Smooth muscle cell of the brain vasculature (primary cell): ENCODE results near the gene GABRR3.

ENCODE experiments used
- DNase-seq: peaks from one replicate; pipeline ENCODE4 v3.0.0-alpha.2; 2012; ENCODE audit warnings: low read depth, low spot score

GABRR3 gene

DNA sequence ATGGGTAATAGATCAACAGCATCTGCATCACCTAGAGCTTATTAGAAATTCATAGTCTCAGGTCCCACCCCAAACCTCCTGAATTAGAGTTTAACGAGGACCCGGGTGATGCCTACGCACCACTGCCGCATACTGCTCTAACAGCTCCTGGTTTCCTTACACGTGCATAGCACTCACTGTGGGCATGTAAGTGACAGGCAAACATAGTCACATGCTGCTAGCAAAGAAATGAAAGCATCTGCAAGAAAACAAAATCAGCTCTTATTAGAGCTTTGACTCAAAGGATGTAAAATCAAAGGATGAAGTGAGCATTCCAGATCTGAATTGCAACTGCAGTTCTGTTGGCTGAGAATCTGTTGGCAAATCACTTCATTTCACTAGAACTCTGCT, 43.8 kb downstream of the GABRR3 start:
- DNase-seq: no peak

GRCh38 chr3:97990624-97991292, 44.4 kb downstream of the GABRR3 start:
- DNase-seq: no peak

DNA sequence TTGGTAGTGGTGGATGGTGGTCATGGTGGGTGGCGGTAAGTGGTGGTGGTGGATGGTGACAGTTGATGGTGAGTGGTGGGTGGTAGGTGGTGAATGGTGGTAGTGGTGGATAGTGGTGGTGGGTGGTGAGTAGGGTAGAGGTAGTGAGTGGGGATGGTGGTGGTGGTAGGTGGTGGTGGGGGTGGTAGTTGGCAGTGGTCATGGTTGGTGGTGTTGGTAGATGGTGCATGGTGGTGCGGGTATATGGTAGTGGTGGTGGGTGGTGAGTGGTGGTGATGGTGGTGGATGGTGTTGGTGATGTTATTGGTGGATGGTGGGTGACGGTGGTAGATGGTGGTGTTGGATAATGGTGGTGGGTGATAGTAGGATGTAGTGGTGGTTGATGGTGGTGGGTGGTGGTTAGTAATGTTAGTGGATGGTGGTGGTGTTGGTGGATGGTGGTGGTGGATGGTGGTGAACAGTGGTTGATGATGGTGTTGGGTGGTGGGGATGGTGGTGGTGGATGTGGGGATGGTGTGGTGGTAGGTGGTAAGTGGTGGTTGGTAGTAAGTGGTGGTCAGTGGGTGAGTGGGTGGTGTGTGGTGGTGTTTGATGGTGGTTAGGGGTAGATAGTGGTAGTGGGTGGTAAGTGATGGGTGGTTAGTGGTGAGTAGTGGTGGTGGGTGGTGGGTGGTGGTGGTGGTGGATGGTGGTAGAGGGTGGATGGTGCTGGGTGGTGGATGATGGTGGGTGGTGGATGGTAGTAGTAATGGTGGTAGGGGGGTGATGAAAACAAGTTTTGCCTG, 46.1 kb downstream of the GABRR3 start:
- no peak for DNase-seq

DNA sequence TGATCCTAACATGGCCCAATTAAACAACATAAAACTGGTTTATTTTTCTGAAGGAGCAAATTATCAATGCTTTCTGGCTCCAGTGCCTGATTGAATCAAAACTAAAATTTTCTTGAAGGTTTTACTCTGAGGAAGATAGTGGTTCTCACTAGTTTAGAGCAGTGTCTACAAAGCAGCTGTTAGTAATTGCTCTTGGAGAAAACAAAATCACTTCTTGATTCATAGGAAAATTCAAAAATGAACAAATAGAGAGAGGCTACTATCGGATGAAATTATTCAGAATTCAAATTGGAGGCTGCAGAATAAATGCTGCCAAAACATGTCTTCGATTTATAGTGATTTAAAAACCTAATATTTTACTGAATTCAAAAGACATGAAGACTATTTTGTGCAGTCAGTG, 47.8 kb downstream of the GABRR3 start:
- DNase-seq: no peak

DNA sequence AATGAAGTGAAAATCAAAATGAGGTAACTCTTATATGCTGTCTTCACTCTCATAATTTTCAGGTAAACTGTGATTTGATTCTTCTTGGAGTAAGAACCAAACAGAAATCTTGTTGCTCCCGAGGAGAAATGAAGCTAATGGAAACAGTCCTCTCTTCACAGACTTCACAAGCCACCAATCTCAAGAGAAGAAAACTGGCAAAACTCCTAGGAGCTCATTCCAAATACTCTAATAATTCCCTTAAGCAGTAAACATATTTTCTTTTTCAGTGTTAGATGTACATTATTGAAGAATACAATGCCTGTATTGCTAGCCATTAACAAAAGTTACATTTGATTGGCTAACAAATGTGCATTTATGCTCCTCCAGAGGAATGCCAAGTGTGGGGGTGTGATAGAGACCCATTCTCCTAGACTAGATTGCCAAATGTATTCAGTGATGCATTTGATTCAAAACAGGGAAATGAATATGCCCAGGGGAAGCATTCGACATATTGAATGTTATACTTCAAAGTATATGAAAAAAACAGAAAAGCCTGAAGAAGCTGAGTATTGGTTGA, 51.1 kb downstream of the GABRR3 start:
- no peak for DNase-seq

GRCh38 chr3:97981886-97982285, 53.2 kb downstream of the GABRR3 start:
- no peak for DNase-seq

DNA sequence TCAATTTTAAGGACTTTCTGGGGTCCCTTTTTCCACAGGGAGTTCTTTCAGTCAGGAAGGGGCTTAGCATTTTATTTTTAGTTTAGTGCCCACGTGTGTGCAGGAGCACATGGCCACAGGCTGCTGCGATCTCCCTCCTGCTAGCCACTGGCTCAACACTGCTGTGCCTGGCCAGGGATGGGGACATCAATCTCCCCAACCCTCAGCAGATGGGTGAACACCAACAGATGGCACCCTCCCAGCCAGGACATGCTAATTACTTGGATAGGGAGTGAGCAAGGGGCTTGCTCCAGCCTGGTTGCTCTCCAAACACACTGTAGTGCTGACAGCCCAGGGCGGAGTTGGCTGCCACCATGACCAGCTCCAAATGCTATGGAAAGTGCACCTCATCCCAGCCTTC, 55.5 kb downstream of the GABRR3 start:
- DNase-seq: no peak

DNA sequence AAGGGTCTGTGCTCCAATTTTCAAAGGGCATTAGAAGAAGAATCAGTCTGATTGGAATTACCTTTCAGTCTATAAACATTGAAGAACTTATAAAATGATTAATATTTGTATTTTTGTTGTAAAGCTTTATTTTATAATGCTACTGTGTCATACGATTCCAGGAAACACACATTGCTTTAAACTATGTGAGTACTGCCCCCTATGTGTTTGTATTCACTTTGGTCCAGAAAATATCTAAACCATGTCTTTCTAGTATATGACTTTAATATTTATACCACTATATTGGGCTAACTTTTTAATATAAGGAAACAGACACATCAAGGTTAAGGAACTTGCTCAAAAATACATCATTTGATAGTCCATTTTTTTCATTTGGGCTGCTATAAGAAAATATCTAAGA, 59.6 kb downstream of the GABRR3 start:
- DNase-seq: no peak

DNA sequence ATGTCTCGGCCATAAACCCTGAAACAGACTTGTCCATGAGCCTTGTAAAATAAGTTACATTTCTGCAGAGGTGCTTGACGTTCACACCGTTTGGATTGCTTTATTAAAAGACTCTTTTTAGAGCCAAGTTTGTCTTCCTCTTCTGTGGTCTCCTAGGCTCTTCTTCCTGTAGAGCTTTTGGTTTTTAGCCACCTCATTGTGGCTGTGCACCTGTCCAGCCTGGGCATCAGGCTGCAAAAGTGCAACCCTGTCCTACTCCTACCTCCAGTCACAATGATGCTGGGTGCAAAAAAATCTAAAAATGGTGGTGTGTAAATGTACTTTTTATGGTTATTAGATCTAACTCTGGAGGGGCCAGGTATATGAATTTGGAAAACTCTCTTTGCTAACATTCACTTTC, 60.1 kb downstream of the GABRR3 start:
- DNase-seq: no peak

GRCh38 chr3:97972976-97973375, 62.1 kb downstream of the GABRR3 start:
- no peak for DNase-seq

DNA sequence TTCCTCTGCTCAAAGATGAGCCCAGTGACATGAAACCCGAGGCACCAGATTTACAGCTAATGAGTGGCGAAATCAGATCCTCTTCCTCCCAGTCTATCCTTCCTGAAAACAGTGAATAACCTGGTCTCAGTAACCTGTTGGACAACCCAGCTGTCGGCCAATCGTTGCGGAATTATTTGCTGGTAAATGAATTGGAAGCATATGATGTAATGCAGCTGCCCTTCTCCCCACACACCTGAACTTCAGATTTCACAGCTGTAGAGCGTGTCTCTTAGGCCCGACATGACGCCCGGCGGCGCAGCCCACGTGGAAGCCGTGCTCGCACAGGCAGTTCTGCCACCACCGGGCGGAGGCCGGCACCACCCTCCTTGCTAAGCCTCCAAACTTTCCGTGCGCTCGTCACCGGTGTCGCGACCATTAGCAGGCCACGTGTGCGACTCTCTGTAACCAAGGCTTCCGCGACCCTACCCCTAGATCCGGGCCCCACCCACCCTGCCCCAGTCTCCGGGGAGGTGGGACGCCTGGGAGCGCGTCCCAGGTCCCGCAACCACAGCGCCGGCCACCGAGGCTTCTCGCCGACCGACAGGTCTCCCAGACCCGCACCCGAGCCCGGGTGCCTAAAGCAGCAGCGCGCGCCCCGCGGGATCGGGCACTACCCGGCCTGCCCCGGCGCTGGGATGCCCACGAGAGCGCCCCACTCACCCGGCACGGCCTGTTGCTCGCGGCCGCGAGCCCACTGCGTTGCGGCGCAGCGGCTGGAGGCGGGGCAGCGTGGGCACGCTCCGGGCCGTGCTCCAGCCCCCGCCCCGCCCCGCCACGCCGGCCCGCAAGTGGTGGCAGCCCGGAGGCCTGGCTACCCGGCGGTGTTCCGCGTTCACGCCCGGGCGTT, 63.2 kb downstream of the GABRR3 start, which contains the start of gene RIOX2:
RIOX2 (minus strand) TSS at position 753 of the 889 bp plus-strand sequence. CDS start 4,838 bp downstream, outside the sequence.
- DNase-seq: no peak

DNA sequence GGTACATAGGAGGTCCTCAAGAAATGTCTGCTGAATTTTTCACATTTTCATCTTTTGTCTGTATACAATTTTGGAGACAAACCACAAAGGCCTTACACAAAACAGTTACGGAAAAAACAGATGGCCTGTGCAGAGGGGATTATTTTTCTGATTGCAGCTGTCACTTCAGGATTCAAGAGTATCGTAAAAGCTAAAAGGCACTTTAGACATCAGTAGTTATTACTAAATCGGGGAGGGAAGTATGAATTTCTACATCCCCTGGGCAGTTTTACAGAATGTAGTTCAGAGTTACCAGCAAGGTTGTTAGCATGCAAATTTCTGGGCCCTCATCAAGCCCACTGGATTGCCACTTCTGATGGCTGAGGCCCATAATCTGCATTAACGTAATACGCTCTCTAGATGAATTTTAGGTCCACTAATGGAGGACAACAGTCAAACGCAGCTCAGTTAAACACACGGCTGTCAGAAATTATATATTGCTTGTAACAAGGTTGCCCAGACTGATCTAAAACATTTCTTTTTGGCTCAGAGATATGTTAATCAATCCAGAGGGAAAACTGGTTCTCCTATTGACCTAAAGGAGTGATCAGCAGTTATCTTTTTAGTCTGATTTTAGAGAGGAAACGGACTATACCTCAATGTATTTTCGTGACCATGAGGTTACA, 64.0 kb downstream of the GABRR3 start:
- no peak for DNase-seq

GRCh38 chr3:97970156-97970555, 65.0 kb downstream of the GABRR3 start:
- DNase-seq: no peak

GRCh38 chr3:97969541-97969940, 65.6 kb downstream of the GABRR3 start:
- no peak for DNase-seq

DNA sequence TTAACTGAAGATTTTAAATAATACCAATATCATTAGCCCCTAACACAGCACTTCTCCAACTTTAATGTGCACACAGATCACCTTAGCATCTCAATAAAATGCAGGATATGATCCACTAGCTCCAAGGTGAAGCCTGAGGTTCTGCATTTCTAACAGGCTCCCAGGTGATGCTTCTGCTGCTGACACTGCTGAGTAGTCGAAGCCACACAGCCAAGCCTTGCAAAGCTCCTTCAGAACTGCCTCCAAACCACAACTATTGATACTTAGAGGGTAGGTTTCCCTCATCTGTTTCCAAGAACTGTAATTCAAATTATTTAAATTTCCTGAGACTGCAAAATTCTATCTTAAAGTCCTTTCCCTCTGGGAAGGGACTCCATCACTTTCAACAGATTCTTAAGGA, 66.7 kb downstream of the GABRR3 start:
- DNase-seq: no peak

DNA sequence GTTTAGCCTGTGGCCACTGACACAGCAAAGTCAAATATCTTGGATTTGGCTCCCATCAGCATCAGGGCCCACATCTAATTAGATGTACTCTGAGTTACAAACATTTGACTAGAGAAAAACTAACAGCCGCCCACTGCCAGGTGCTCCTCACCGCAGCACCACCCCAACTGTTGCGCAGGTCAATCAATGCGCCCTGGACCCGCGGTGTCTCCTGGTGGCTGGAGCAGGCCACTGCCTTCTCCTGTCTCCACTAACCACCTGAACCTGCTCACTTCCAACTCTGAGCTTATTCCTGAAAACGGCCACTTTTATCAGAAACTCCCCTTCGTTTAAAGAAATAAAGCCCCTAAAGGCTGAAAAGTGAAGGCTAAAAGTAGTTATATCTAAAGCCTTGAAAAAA, 67.1 kb downstream of the GABRR3 start:
- no peak for DNase-seq

- no peak for DNase-seq
These were observed 73.9 kb downstream of the GABRR3 start for GRCh38 chr3:97960993-97961766.

DNA sequence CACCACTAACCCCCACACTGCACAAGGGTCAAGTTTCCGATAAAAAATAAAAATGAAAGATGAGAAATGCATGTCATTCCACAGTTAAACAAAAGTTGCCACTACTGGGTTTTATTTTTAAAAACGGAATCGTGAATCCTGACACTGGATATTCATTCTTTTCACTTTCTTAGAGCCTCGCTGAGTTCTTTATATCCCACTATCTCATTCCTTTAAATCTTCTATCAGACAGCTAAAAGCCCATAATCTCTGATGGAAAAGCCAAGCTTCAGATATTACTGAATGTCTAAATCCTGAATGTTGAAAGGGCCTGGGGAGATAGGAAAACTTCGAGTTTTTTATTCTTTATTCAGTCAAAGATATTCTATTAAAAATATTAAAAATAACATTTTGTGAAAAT, 74.6 kb downstream of the GABRR3 start:
- no peak for DNase-seq

DNA sequence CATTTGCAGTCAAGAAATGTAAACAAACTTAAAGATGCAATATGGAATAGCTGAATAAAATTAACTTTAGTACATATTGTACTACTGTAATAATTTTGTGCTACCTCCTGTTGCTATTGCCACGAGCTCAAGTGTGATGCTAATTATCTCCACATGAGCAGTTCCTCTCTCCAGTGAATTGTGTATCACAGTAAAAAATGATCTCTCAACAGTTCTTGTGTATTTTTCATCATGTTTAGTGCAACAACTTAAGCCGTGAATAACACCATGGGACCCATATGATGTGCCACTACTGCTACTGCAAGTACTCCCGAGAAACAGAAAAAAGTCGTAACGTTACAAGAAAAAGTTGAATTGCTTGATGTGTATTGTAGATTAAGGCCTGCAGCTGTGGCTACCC, 75.2 kb downstream of the GABRR3 start:
- DNase-seq: no peak

- no peak for DNase-seq
These were observed 76.3 kb downstream of the GABRR3 start for GRCh38 chr3:97958796-97959195.

- no peak for DNase-seq
These were observed 76.7 kb downstream of the GABRR3 start for GRCh38 chr3:97958396-97958795.
